Stimulated activated CD8-positive, alpha-beta memory T cell treated with anti-CD3 and anti-CD28 coated beads, Interleukin-4, amount 100 ng/mL, for 1 hour (primary cell): ENCODE measurements around the gene SLC16A10.
"Not testable (repeated sequence)": the region's sequence is repeated elsewhere in the genome, so short reads cannot be mapped to it uniquely, and the experiment has no call there.

Experiments
- DNase-seq, 2 donors: peaks; one replicate each; pipeline ENCODE4 v3.0.0-alpha.2; 2020; ENCODE audit warnings: low read depth in 2 of 2, low spot score in 1 of 2

The SLC16A10 gene

GRCh38 chr6:111131018-111131417 lies 43.7 kb downstream of the SLC16A10 start:
- DNase-seq = not testable (repeated sequence)

DNA sequence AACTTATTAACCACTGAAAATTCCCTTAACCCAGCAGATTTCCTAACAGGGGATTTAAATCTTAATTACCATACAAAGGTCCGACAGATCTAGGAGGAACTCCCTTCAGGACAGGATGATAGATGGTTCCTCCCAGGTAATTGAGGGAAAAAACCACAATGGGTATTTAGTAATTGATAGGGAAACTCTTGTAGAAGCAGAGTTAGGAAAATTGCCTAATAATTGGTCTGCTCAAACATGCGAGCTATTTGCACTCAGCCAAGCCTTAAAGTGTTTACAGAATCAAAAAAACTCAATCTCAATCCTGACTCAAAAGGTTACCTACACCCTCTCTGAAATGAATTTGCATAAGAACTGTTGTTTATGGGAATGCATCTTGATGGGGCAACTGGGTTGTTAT lies 45.4 kb downstream of the SLC16A10 start:
- DNase-seq = not testable (repeated sequence)

DNA sequence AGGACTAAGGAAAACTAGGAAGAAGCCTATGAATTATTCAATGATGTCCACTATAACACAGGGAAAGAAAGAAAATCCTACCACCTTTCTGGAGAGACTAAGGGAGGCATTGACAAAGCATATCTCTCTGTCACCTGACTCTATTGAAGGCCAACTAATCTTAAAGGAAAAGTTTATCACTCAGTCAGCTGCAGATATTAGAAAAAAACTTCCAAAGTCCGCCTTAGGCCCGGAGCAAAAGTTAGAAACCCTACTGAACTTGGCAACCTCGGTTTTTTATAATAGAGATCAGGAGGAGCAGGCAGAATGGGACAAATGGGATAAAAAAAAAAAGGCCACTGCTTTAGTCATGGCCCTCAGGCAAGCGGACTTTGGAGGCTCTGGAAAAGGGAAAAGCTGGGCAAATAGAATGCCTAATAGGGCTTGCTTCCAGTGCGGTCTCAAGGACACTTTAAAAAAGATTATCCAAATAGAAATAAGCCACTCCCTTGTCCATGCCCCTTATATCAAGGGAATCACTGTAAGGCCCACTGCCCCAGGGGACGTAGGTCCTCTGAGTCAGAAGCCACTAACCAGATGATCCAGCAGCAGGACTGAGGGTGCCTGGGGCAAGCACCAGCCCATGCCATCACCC lies 47.0 kb downstream of the SLC16A10 start:
- not testable (repeated sequence) for DNase-seq

- DNase-seq = not testable (repeated sequence)
Observed at GRCh38 chr6:111137489-111138093, 50.3 kb downstream of the SLC16A10 start.

DNA sequence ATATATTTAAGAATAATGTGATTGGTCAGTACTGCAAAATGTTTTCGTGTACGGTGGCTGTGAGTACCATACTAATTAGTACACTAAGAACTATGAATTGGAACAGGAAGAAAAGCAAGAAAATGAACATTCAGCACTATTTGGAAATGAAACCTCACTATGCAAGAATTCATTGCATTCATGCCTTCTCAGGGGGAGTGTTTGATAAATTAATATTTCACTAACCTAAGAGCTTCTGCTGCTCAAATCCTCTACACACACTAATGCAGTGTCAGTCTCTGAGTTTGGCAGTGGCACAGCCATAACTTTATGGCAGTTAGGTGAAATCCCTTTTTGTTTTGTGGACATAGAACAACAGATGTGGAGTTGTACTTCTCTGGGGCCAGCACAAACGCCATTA lies 60.1 kb downstream of the SLC16A10 start:
- no peak for DNase-seq

- DNase-seq = no peak
Observed at GRCh38 chr6:111148110-111148509, 60.8 kb downstream of the SLC16A10 start.

- no peak for DNase-seq
Observed at GRCh38 chr6:111150577-111150976, 63.3 kb downstream of the SLC16A10 start.

GRCh38 chr6:111154981-111155380 lies 67.7 kb downstream of the SLC16A10 start:
- no peak for DNase-seq

DNA sequence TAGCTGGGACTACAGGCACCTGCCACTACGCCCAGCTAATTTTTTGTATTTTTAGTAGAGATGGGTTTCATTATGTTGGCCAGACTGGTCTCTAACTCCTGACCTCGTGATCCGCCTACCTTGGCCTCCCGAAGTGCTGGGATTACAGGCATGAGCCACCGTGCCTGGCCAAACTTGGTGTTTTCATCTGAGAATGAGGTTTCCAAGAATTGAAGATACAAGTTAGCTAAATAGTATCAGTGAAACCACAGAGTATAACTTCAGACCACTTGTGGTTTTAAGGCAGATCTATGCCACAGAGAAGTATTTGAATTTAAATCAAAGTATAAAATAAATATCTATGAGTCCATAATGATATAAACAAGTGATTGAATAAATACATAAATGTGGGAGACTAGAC lies 70.1 kb downstream of the SLC16A10 start:
- DNase-seq = no peak

GRCh38 chr6:111159633-111160032 lies 72.3 kb downstream of the SLC16A10 start:
- no peak for DNase-seq

DNA sequence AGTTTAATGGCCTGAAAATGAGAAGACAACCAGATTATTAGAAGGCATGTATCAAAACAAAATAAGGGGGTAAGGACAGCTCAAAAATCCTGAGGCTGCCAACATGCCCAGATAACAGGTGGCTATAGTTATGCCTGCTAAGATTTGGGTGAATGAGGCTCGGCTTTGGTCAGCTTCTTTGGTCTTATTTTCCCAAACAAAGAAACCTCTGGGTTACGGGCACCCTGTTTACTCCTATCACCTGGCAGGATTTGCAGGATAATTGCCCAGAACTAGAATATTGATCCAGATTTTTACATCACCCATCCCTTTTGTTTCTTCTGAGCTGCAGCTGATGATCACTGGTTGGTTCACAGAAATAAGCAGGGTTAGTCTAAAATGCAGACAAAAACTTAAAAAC lies 74.3 kb downstream of the SLC16A10 start:
- DNase-seq = no peak

- no peak for DNase-seq
Observed at GRCh38 chr6:111162504-111162903, 75.2 kb downstream of the SLC16A10 start.

- DNase-seq = no peak
Observed at GRCh38 chr6:111171577-111172400, 84.5 kb downstream of the SLC16A10 start.

GRCh38 chr6:111172563-111172962 lies 85.3 kb downstream of the SLC16A10 start:
- DNase-seq = no peak

DNA sequence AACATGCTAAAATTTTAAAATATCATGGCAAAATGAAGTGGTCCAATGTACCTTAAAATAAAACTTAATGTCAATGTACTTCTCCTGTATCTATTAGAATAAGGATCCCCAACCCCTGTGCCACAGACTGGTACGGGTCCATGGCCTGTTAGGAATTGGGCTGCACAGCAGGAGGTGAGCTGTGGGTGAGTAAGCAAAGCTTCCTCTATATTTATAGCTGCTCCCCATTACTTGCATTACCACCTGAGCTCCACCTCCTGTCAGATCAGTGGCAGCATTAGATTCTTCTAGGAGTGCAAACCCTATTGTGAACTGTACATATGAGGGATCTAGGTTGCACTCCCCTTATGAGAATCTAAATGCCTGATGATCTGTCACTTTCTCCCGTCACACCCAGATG lies 86.0 kb downstream of the SLC16A10 start:
- no peak for DNase-seq

DNA sequence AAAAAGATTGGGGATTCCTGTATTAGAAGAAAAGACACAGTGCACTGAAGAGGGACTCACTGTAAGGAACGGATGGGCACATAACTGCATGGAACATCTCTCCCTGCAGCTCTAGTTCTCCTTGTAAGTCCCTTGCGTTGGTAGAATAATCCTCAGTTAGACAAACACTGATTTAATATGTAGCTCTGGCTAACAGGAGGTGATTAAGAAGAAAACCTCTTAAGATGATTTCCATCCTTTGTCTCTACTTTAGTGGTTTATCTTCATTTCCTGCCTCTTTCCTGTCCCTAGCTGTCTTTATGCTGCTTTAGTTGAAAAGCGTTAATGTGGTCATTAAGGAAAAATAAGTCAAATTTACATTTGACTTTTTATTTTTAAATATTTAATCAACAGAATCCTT lies 86.6 kb downstream of the SLC16A10 start:
- DNase-seq = no peak

GRCh38 chr6:111175109-111175508 lies 87.8 kb downstream of the SLC16A10 start:
- no peak for DNase-seq

GRCh38 chr6:111176038-111176759 lies 88.9 kb downstream of the SLC16A10 start:
- DNase-seq = no peak

DNA sequence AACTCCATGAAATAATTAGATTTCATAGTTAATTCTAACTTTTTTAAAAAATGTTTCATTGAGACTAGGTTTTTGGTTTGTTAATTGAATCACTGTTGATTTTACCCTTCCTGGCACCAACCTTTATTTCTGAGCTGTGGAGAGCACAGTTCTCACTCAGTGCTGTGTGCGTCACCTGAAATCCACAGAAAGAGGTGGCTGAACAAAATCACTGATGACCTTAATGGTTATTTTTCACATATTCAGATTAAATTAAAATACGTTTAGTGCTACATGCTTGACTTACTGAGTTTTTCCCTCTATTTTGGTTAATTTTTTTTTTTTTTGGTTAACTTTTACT lies 89.4 kb downstream of the SLC16A10 start:
- DNase-seq = no peak

DNA sequence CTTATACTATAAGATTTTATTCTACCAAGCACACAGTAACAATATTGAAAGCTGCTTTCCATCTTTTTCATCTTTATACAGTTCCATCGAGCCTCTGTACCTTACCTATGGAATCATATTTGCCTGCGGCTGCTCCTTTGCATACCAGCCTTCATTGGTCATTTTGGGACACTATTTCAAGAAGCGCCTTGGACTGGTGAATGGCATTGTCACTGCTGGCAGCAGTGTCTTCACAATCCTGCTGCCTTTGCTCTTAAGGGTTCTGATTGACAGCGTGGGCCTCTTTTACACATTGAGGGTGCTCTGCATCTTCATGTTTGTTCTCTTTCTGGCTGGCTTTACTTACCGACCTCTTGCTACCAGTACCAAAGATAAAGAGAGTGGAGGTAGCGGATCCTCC lies 89.8 kb downstream of the SLC16A10 start:
- no peak for DNase-seq

GRCh38 chr6:111183702-111184517 lies 96.6 kb downstream of the SLC16A10 start:
- no peak for DNase-seq
